Measurements from ENCODE around the gene LRRN2. TPM values are rescaled to one million over a fixed set of nuclear protein-coding genes. Genes with fewer than 3 reads are reported as not detected.

Gene LRRN2
- total RNA-seq, 4 donors from 2014 or later, result 0.10 to 0.32 TPM; not detected in 2

DNA sequence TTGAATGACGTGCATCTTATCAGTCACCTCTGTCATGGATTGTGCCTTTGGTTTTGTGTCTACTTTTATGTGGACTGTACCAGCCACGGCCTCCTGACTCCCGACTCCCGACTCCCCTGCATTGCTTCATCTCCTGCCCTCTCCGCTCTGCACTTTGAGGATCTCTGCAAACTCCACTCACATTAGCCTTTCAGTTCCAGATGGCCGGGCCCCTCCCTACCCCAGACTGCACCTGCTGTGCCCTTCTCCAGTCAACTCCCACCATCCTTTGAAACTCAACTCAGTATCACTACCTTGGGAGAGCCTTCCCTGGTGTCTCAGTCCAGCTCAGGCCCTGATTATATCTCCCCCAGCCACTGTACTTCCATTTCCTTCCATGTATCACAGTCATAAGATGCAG, 97.9 kb downstream of the LRRN2 start:
- no peak overlapping the region for H3K4me3 ChIP-seq (ENCODE audit: low read depth, poor library complexity, severe bottlenecking)
- WGBS, 2 donors, result 89 to 95% methylated on average over 5 to 6 of the region's 6 CpGs
- TF ChIP-seq, protein P1, sequence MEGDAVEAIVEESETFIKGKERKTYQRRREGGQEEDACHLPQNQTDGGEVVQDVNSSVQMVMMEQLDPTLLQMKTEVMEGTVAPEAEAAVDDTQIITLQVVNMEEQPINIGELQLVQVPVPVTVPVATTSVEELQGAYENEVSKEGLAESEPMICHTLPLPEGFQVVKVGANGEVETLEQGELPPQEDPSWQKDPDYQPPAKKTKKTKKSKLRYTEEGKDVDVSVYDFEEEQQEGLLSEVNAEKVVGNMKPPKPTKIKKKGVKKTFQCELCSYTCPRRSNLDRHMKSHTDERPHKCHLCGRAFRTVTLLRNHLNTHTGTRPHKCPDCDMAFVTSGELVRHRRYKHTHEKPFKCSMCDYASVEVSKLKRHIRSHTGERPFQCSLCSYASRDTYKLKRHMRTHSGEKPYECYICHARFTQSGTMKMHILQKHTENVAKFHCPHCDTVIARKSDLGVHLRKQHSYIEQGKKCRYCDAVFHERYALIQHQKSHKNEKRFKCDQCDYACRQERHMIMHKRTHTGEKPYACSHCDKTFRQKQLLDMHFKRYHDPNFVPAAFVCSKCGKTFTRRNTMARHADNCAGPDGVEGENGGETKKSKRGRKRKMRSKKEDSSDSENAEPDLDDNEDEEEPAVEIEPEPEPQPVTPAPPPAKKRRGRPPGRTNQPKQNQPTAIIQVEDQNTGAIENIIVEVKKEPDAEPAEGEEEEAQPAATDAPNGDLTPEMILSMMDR (IDR thresholded peaks at IDR 0.05), result no peak
- no peak for TF ChIP-seq POLR2A (IDR thresholded peaks at IDR 0.05)
- no peak for DNase-seq (ENCODE audit: low spot score in 2 of 2)
- intact Hi-C loops (cut with DNase I; ENCODE audit: low total_unique reads), result no loop called here

DNA sequence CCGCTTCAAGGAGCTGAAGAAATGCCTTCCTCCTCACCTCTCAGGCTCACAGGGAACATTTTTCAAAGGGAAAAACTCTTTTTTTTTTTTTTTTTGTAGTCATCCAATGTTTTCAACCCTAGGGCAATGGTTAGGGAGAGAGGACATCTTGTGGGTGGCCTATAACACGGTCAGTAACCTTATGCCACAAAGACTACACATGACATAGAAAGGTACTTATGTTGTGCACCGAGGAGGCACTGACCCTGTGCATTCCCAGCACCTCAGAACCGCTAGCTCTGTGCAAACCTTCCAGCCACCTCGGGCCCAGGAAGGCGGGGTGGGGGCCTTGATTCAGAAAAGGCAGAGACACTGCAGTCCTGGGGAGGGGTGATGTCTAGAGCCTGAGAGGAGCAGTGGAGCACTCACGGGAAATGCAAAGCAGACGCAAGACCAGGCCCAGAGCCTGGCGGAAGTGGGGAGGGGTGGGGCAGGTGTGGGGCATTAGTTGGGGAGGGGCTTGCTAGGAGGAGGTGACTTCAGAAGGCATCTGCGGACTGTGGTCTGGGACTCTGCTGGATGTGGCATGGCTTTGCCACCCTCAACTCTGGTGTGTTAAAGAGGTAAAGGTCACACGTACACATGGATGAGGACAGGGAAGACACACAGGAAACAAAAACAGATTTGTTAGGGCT, 100.7 kb downstream of the LRRN2 start:
- TF ChIP-seq, protein P1 (IDR thresholded peaks at IDR 0.05), result no peak
- no peak for TF ChIP-seq POLR2A (IDR thresholded peaks at IDR 0.05)
- no peak overlapping the region for H3K4me3 ChIP-seq (ENCODE audit: low read depth, poor library complexity, severe bottlenecking)
- no peak for DNase-seq (ENCODE audit: low spot score in 2 of 2)
- intact Hi-C loops (cut with DNase I; ENCODE audit: low total_unique reads), result no loop called here
- WGBS, 2 donors, result 73 to 77% methylated on average over 11 of the region's 11 CpGs

DNA sequence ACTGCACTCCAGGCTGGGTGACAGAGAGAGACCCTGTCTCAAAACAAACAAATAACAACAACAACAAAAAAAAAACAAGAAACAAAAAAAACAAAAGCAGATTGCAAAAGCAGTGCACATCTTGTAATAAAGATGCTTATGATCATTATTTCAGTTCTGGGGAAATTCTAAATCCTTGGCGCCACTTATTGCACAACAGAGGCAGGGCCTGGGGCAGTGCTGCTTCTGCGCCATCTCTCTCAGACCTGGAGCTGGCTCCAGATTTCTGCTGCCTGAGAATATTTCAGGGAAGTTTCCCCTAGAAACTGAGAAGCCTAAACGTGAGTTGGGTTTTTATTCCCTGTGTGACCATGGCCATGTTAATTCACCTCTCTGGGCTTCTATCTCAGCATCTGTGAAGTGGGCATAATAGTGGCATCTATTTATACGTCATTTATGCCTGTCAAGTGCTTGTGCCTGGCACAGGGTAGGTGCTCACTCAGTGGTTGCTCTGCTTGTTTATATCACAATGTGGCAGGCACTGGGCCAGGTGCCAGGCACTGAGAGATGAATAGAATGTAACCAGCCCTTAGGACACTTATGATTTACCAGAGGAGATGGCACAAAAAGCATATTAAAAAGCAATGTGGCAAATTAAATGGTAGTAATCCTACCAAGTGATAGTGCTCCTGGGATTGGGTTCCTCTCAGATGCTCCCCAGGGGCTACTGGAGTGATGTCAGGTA, 101.5 kb downstream of the LRRN2 start:
- intact Hi-C loops (cut with DNase I; ENCODE audit: low total_unique reads), result no loop called here
- WGBS, 2 donors, result 50 to 64% methylated on average over 4 of the region's 4 CpGs
- no peak for DNase-seq (ENCODE audit: low spot score in 2 of 2)
- no peak overlapping the region for H3K4me3 ChIP-seq (ENCODE audit: low read depth, poor library complexity, severe bottlenecking)
- TF ChIP-seq POLR2A (IDR thresholded peaks at IDR 0.05), result no peak
- TF ChIP-seq, protein P1 (IDR thresholded peaks at IDR 0.05), result no peak

DNA sequence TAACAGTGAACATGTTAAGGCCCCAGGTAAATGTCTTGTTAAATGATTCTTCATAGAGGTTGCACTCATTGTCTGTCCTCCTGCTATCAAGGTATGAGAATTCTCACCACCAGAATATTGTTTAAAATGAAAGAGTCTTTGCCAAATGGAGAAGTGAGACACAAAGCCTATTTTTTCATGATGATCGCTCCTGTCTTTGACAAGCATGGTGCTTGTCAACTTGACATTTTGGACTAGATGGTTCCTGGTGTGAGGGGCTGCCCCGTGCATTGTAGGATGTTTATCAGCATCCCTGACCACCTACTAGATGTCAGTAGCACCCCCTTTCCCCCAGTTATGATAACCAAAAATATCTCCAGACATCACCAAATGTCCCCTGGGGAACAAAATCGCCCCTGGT, 103.8 kb downstream of the LRRN2 start:
- TF ChIP-seq, protein P1 (IDR thresholded peaks at IDR 0.05), result no peak
- no peak for TF ChIP-seq POLR2A (IDR thresholded peaks at IDR 0.05)
- DNase-seq (ENCODE audit: low spot score in 2 of 2), result no peak
- WGBS, 2 donors, result 94 to 96% methylated on average over 3 of the region's 3 CpGs
- H3K4me3 ChIP-seq (ENCODE audit: low read depth, poor library complexity, severe bottlenecking), result no peak overlapping the region
- intact Hi-C loops (cut with DNase I; ENCODE audit: low total_unique reads), result no loop called here

DNA sequence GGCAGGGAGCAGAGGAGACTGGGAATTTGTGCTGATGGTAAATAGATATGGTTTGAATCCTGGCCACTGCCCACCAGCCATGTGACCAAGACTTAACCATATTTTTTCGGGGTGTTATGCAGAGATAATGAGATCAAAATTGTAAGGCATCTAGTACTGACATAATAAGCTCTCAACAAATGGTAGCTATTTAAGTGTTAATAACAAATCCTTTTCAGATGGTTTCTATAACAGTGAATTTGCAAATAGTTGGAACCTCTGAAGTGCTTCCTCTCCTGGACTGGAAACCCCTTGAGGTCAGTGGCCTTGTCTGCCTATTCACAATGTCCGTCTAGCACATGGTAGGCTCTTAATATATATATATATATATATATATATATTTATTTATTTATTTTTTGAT, 104.7 kb downstream of the LRRN2 start:
- intact Hi-C loops (cut with DNase I; ENCODE audit: low total_unique reads), result no loop called here
- no peak for DNase-seq (ENCODE audit: low spot score in 2 of 2)
- WGBS, 2 donors, result 82 to 89% methylated on average over 2 of the region's 2 CpGs
- no peak overlapping the region for H3K4me3 ChIP-seq (ENCODE audit: low read depth, poor library complexity, severe bottlenecking)
- no peak for TF ChIP-seq POLR2A (IDR thresholded peaks at IDR 0.05)
- TF ChIP-seq, protein P1 (IDR thresholded peaks at IDR 0.05), result no peak

All from lower leg skin (tissue), 4 donors.